ENCODE data around the gene KIAA0232.

GRCh38 chr4:6825403-6825802 lies 42.9 kb downstream of the KIAA0232 start:
- TF ChIP-seq POLR2AphosphoS5 (IDR thresholded peaks at IDR 0.05; ENCODE audit: borderline replicate concordance, low read depth, low read length) (no peak), EZH2 (IDR thresholded peaks at IDR 0.05) (no peak), FOXP2 (optimal IDR thresholded peaks at IDR 0.05; ENCODE audit: control extremely low read depth, extremely low read length, insufficient read depth) (no peak)
